Measurements from ENCODE around the gene TNFSF13B. TPM values are rescaled to one million over a fixed set of nuclear protein-coding genes. Genes with fewer than 3 reads are reported as not detected.

TNFSF13B gene
- polyA plus RNA-seq, 1 of the 3 experiments (the other 2 are of a cell fraction), result 0.03 TPM

- TF ChIP-seq NFIC (IDR thresholded peaks at IDR 0.05; ENCODE audit: borderline replicate concordance), result no peak
- TF ChIP-seq PBX3 (IDR thresholded peaks at IDR 0.05), result no peak
- TF ChIP-seq MEF2A (IDR thresholded peaks at IDR 0.05; ENCODE audit: borderline replicate concordance, low read depth), result no peak
- no peak for TF ChIP-seq GABPA (IDR thresholded peaks at IDR 0.05; ENCODE audit: low read depth)
- no peak for TF ChIP-seq YY1 (IDR thresholded peaks at IDR 0.05; ENCODE audit: low read depth)
- TF ChIP-seq MXI1 (IDR thresholded peaks at IDR 0.05; ENCODE audit: low read depth, low read length), result no peak
- TF ChIP-seq TAF1 (IDR thresholded peaks at IDR 0.05; ENCODE audit: borderline replicate concordance, low read depth, low read length), result no peak
- no peak for TF ChIP-seq GATA2 (CRISPR knock-in tag; IDR thresholded peaks at IDR 0.05)
- no peak for TF ChIP-seq EZH2phosphoT487 (IDR thresholded peaks at IDR 0.05; ENCODE audit: borderline replicate concordance, low read depth)
- TF ChIP-seq NRF1 (IDR thresholded peaks at IDR 0.05; ENCODE audit: low read depth, low read length), result no peak
- no peak for TF ChIP-seq FOXM1 (IDR thresholded peaks at IDR 0.05; ENCODE audit: low read depth)
- no peak for TF ChIP-seq FOXJ3 (CRISPR knock-in tag; IDR thresholded peaks at IDR 0.05)
- TF ChIP-seq CHD2 (IDR thresholded peaks at IDR 0.05; ENCODE audit: low read length, partially characterized antibody), result no peak
- no peak for TF ChIP-seq RXRA (IDR thresholded peaks at IDR 0.05; ENCODE audit: borderline replicate concordance, low read depth)
- TF ChIP-seq SMC3 (IDR thresholded peaks at IDR 0.05; ENCODE audit: low read depth, low read length), result no peak
- no peak for TF ChIP-seq CTCF (IDR thresholded peaks at IDR 0.05)
- no peak for TF ChIP-seq ZBTB33 (IDR thresholded peaks at IDR 0.05; ENCODE audit: borderline replicate concordance, low read depth)
- no peak for TF ChIP-seq ELF1 (IDR thresholded peaks at IDR 0.05)
- no peaks in the 10 kb centered on the region for H3K9me2 ChIP-seq
- H2AFZ ChIP-seq (ENCODE audit: low read depth), result no peak overlapping the region
- no peak for DNase-seq
- H3K27me3 ChIP-seq (ENCODE audit: insufficient read depth), result no peaks in the 10 kb centered on the region
- peak overlapping the region in 1 of 2 experiments; percentile 89; a peak in 2 of 4 replicates for H3K27ac ChIP-seq (ENCODE audit: low read depth in 2 of 2, low read length in 1 of 2)
- WGBS (ENCODE audit: low lambda C conversion rate), result 87% methylated on average over 1 of the region's 1 CpG
- CTCF ChIA-PET, result interaction anchor here (0.8 to 1.2 kb wide), 2 partner anchors 10 to 670 kb away, joined by 3 to 7 read pairs; partner anchors contain the start of gene LIG4
- peaks cover 39% of the 10 kb centered on the region for H4K20me1 ChIP-seq (ENCODE audit: insufficient read depth)
- no peaks in the 10 kb centered on the region for H3F3A ChIP-seq (replicated peaks; ENCODE audit: insufficient read depth)
- H3K9me3 ChIP-seq, result no peaks in the 10 kb centered on the region
- peaks cover 15 to 18% of the 10 kb centered on the region in 2 experiments; a peak in 3 of 4 replicates for H3K4me1 ChIP-seq (ENCODE audit: control insufficient read depth in 1 of 2, insufficient read depth in 2 of 2, low read depth in 1 of 2, low read length in 1 of 2)
- POLR2A ChIA-PET, result interaction anchor here (1.0 kb wide), 1 partner anchor 10 kb away, joined by 4 read pairs; the partner anchor contains the start of gene LIG4
- H3K79me2 ChIP-seq (ENCODE audit: insufficient read depth), result peaks cover 80% of the 10 kb centered on the region
- no peak overlapping the region for H3K9ac ChIP-seq
- H3K4me2 ChIP-seq, result no peak overlapping the region
- peaks cover 6 to 13% of the 10 kb centered on the region in 2 experiments for H3K36me3 ChIP-seq (replicated peaks in 1 of 2; ENCODE audit: control insufficient read depth in 1 of 2, insufficient read depth in 2 of 2, low read length in 1 of 2)
- no peak overlapping the region for H3K4me3 ChIP-seq (ENCODE audit: low read depth in 2 of 2, low read length in 1 of 2)
Measured at GRCh38 chr13:108225440-108225839, 44.1 kb upstream of the TNFSF13B start.
